Liver (tissue), 9 donors: ENCODE results near the gene MYO3B. TPM values are rescaled to one million over a fixed set of nuclear protein-coding genes. Genes with fewer than 3 reads are reported as not detected.

Source experiments
- DNase-seq: peaks from one replicate; pipeline ENCODE4 v3.0.0-alpha.2; 2017; ENCODE audit warnings: low spot score
- H3K27ac ChIP-seq, 2 donors: one replicate each; pipeline ENCODE4 v1.7.0; 2013; ENCODE audit warnings: inconsistent platforms in 2 of 2, low read length in 2 of 2, control low read depth in 1 of 2, low read depth in 1 of 2, mild to moderate bottlenecking in 1 of 2
- H3K27me3 ChIP-seq, 4 donors: one replicate each; pipeline versions ENCODE4 v1.6.1 to v1.7.0; 2013; ENCODE audit warnings: low read length in 3 of 4, inconsistent platforms in 1 of 4, mild to moderate bottlenecking in 1 of 4, moderate library complexity in 1 of 4; ENCODE audit not compliant: control insufficient read depth in 4 of 4, insufficient read depth in 4 of 4
- H3K36me3 ChIP-seq, 4 donors: one replicate each; pipeline versions ENCODE4 v1.6.1 to v1.7.0; 2013; ENCODE audit warnings: low read length in 3 of 4, mild to moderate bottlenecking in 3 of 4, low read depth in 1 of 4, moderate library complexity in 1 of 4; ENCODE audit not compliant: control insufficient read depth in 4 of 4, insufficient read depth in 3 of 4
- H3K4me1 ChIP-seq, 4 donors: one replicate each; pipeline versions ENCODE4 v1.6.1 to v1.7.0; 2013; ENCODE audit warnings: low read length in 3 of 4, mild to moderate bottlenecking in 3 of 4, moderate library complexity in 1 of 4; ENCODE audit not compliant: control insufficient read depth in 4 of 4, insufficient read depth in 4 of 4
- H3K4me3 ChIP-seq, 3 donors: one replicate each; pipeline versions ENCODE4 v1.6.1 to v1.7.0; 2013; ENCODE audit warnings: low read length in 3 of 3, control low read depth in 1 of 3, low read depth in 1 of 3, mild to moderate bottlenecking in 1 of 3
- H3K9ac ChIP-seq, 2 donors: one replicate each; pipeline ENCODE4 v1.7.0; 2013; ENCODE audit warnings: low read length in 2 of 2, mild to moderate bottlenecking in 2 of 2, moderate library complexity in 2 of 2, control low read depth in 1 of 2, low read depth in 1 of 2
- H3K9me3 ChIP-seq, 4 donors: one replicate each; pipeline versions ENCODE4 v1.6.1 to v1.7.0; 2013; ENCODE audit warnings: low read length in 3 of 4; ENCODE audit not compliant: control insufficient read depth in 4 of 4
- ATF3 ChIP-seq: IDR thresholded peaks from 2 replicates; pipeline ENCODE4 v1.6.1; 2016; ENCODE audit warnings: antibody characterized with exemption
- CTCF ChIP-seq: fragments of 150-350 bp; IDR thresholded peaks from 2 replicates; pipeline ENCODE4 v1.5.1; 2017; ENCODE audit warnings: improper control_type of control experiment, low read depth, low read length; ENCODE audit not compliant: missing input control
- EGR1 ChIP-seq, 2 donors: IDR thresholded peaks; 2 replicates each; pipeline ENCODE4 v1.6.1; 2016 to 2018; ENCODE audit warnings: antibody characterized with exemption in 2 of 2, low read depth in 2 of 2
- FOXA1 ChIP-seq: IDR thresholded peaks from 2 replicates; pipeline ENCODE4 v1.6.1; 2016; ENCODE audit warnings: antibody characterized with exemption
- FOXA2 ChIP-seq: IDR thresholded peaks from 2 replicates; pipeline ENCODE4 v1.6.1; 2016; ENCODE audit warnings: antibody characterized with exemption
- GABPA ChIP-seq, 2 donors: IDR thresholded peaks in 1 of 2; conservative IDR thresholded peaks in 1 of 2; 2 replicates each; pipeline ENCODE4 v1.6.1; 2016; ENCODE audit warnings: antibody characterized with exemption in 2 of 2, mild to moderate bottlenecking in 1 of 2, moderate library complexity in 1 of 2
- HNF4A ChIP-seq, 2 donors: conservative IDR thresholded peaks; 2 replicates each; pipeline ENCODE4 v1.6.1; 2016; ENCODE audit warnings: antibody characterized with exemption in 2 of 2, mild to moderate bottlenecking in 2 of 2
- HNF4G ChIP-seq: IDR thresholded peaks from 2 replicates; pipeline ENCODE4 v1.6.1; 2016; ENCODE audit warnings: antibody characterized with exemption
- JUND ChIP-seq, 2 donors: IDR thresholded peaks; 2 replicates each; pipeline ENCODE4 v1.6.1; 2016; ENCODE audit warnings: antibody characterized with exemption in 2 of 2
- REST ChIP-seq: IDR thresholded peaks from 2 replicates; pipeline ENCODE4 v1.6.1; 2016; ENCODE audit warnings: antibody characterized with exemption, mild to moderate bottlenecking
- RXRA ChIP-seq, 2 donors: IDR thresholded peaks; 2 replicates each; pipeline ENCODE4 v1.6.1; 2017 to 2018; ENCODE audit warnings: antibody characterized with exemption in 2 of 2, mild to moderate bottlenecking in 1 of 2
- TAF1 ChIP-seq: conservative IDR thresholded peaks from 2 replicates; pipeline ENCODE4 v1.6.1; 2016; ENCODE audit warnings: antibody characterized with exemption, mild to moderate bottlenecking
- ZBTB33 ChIP-seq: IDR thresholded peaks from 2 replicates; pipeline ENCODE4 v1.6.1; 2016; ENCODE audit warnings: antibody characterized with exemption
- WGBS: extraction: QIAGEN DNeasy Blood & Tissue Kit; methylation state at CpG from one replicate; pipeline ENCODE4 v1.1.7; 2013; 5-methylcytosine and 5-hydroxymethylcytosine counted together
- polyA plus RNA-seq, 2 donors: library from polyadenylated mRNA; stranded (reverse) in 1 of 2; unstranded in 1 of 2; fragments of 200-250 nt in 1 of 2; fragments of >200 nt in 1 of 2; fragmentation: Nextera tagmentation in 1 of 2; extraction: Ambion mirVana in 1 of 2; gene quantifications; one replicate each; pipeline versions ENCODE4 v1.2.1 to v1.2.3, GENCODE V29; 2013 to 2015
- total RNA-seq, 2 donors: library from RNA; depleted of rRNA; stranded (reverse); fragments of >200 nt; gene quantifications; one replicate each; pipeline ENCODE4 v1.2.3, GENCODE V29; 2014
- donor health status: healthy.
- donor health status: healthy.
- donor health status: healthy.
- donor health status: healthy.
- donor health status: healthy.

MYO3B gene
- total and polyA plus RNA-seq, 4 donors = under 0.01 to 0.05 TPM; not detected in 2

GRCh38 chr2:170156592-170156991, 21.4 kb upstream of the MYO3B start:
- TF ChIP-seq HNF4G = no peak
- no peak for TF ChIP-seq FOXA1
- TF ChIP-seq EGR1 (IDR thresholded peaks at IDR 0.05; ENCODE audit: low read depth in 2 of 2) = no peak
- TF ChIP-seq CTCF = no peak
- TF ChIP-seq GABPA (IDR thresholded peaks at IDR 0.05 in 1 of 2, conservative IDR thresholded peaks at IDR 0.05 in 1 of 2) = no peak
- no peak for TF ChIP-seq ZBTB33
- no peak for TF ChIP-seq TAF1
- DNase-seq = no peak
- WGBS = 82% methylated on average over 3 of the region's 3 CpGs

GRCh38 chr2:170157025-170157684, 20.8 kb upstream of the MYO3B start:
- Histone ChIP-seq H3K36me3 (no peaks in the 10 kb centered on the region), H3K4me3 (no peak overlapping the region), H3K27me3 (peaks cover 0 to 2% (median 0%) of the 10 kb centered on the region in 4 donors), H3K27ac (no peak overlapping the region), H3K9ac (no peak overlapping the region), H3K9me3 (no peaks in the 10 kb centered on the region), H3K4me1 (no peaks in the 10 kb centered on the region)
- no peak for TF ChIP-seq HNF4A (conservative IDR thresholded peaks at IDR 0.05)
- no peak for TF ChIP-seq JUND (IDR thresholded peaks at IDR 0.05)
- TF ChIP-seq FOXA2 = no peak
- TF ChIP-seq REST = no peak
- no peak for TF ChIP-seq RXRA (IDR thresholded peaks at IDR 0.05)
- no peak for TF ChIP-seq ATF3
- TF ChIP-seq FOXA1 = no peak
- no peak for TF ChIP-seq EGR1 (IDR thresholded peaks at IDR 0.05; ENCODE audit: low read depth in 2 of 2)
- DNase-seq = no peak
- 42% methylated on average over 3 of the region's 3 CpGs for WGBS

More at GRCh38 chr2:170156592-170156991, 21.4 kb upstream of the MYO3B start:
- Histone ChIP-seq H3K36me3 (no peaks in the 10 kb centered on the region), H3K9ac (no peak overlapping the region), H3K9me3 (no peaks in the 10 kb centered on the region), H3K27me3 (peaks cover 0 to 2% (median 0%) of the 10 kb centered on the region in 4 donors), H3K4me1 (no peaks in the 10 kb centered on the region), H3K27ac (no peak overlapping the region), H3K4me3 (no peak overlapping the region)
